Right kidney (tissue), 1 donor: Measurements from ENCODE around the gene DLST.
A peak's percentile ranks its signal among the peaks of the same experiment; 100 is the strongest.

ENCODE experiments used
- DNase-seq: peaks from one replicate; pipeline ENCODE4 v3.0.0-alpha.2; 2016

Gene DLST

DNA sequence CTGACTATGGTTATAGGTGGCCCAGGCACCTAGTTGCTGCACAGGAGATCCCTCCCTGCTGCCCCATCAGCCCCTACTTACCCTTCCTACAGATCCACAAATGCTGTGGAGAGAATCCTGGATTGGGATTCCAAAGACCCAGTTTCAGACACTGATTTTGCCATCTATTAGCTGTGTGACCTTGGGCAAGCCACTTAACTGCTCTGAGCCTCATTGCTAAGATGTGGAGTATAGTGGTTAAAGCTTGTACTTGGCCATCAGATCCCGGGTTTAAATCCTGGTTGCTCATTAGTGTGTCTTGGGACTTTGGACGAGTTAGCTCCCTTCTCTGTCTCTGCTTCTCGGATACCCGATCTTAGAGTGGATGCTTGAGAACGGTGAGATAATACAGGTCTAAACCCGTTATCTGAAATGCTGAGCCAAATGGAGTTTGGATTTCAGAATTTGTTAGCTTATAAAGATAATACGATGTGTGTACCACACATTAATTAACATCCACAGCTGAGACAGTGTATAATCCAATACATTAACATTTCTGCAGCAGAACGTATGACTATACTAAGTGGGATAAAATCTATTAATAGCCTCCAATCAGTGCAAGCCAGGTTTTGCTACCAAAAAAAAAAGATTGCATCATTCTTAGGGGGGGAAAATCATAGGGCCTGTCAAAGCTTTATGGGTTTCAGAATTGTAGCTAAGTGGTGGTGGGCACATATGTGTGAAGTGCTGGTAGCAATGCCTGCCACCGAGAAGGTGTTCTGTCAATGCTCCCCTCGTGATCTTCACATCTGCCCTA lies 21.8 kb upstream of the DLST start:
- DNase-seq = no peak

DNA sequence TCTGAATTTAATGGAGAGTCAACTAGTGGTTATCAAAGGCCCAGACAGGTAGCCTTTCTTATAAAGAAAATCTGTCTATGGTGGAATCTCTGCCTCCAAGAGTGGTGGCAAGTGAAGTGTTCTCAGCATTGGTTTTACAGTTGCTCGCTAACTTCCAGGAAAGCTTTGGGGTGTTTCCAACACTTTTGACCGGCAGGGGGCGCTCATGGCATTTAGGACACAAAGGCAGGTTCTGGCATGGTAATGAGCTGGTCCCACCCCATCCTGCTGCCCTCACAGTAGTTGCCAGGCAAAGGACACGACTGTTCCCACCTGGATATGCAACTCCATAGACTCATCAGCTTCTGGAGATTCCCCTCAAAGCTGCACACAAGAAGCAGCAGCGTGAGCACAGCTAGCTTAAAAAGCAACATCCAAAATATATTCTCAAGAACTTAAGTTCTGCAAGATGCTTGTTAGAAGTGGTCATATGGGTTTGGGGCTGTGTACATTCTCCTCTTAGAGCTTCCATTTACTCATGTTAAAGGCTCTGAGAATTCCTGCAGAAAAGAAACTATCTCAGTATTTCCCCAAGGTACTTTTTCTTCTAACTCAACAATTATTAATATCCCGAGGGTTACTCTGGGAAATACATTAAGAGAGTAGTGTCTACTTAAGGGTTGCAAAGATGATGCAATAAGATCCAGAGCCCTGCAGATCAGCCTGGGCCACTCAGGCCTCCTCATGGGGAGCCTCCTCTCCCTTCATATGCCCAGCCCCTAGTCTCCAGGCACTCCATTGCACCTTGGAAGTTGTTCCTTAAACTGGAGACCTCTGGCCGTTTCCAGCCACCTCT lies 20.6 kb upstream of the DLST start:
- peak; percentile 36 for DNase-seq

DNA sequence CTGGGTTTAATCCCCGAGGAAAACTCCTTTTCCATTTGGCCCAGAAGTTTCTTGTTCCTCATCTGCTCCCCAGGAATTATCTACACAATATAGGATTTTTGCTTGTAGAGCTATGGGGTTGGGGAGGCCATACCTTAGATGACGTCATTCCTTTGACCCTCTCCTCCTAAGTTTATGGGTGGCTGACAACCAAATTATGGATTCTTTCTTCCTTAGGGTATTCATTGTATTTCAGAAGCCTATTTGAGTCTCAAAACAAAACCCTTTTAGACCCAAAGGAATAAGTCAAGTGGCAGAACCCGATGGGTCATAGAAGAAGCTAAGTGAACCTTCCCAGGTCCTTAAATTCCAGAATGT lies 20.0 kb upstream of the DLST start:
- DNase-seq = no peak

DNA sequence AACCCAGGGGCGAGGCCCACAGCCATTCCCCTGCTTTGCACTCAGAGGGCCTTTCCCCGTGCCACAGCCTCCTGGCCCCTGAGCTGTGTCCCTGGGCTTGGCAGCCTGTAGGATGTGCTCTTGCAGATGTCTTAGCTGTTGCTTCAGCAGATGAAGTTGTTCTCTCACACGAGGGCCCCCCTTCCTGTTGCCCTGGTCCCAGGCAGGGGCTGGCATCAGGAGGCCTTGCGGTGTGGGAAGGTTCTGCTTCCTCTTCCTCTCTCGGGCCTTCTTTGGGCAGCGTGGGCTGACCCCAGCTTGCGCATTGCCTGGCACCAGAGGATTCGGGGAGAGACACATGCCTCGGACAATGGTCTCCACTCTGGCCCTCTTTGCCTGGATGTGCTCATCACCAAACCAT lies 18.4 kb upstream of the DLST start:
- DNase-seq = no peak

DNA sequence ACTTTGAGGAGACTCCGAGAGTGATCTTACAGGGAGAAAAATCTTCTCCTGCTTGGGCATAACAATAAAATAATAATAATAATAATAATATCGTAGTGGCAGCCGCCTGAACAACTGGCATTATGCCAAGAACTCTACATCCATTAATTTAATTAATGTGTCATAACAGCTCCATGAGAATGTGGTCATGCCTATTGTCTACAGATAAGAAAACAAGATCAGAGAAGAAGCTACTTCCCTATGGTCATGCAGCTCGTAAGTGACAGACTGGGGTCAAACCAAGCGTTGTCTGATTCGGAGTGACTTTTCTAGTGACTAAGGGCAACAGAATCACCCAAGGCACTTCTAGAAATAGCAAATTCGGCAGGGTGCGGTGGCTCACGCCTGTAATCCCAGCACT lies 17.5 kb upstream of the DLST start:
- DNase-seq = no peak

DNA sequence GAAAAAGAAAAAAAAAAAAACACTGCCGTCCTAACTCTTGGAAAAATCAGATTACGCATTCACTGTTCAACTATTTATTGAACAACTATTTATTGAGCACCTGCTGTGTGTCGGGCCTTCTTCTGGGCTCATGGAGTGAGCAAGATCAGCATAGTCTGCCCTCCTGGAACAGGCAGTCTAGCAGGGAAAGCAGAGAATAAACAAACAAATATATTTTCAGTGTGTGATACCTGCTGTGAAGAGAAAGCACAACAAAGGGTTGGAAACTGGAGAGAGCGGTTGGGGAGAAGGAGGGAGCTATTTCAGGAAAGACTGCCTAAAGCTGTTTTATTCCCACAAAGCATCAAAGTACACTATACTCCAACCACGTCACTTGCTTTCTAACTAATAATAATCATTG lies 16.6 kb upstream of the DLST start:
- DNase-seq = no peak

DNA sequence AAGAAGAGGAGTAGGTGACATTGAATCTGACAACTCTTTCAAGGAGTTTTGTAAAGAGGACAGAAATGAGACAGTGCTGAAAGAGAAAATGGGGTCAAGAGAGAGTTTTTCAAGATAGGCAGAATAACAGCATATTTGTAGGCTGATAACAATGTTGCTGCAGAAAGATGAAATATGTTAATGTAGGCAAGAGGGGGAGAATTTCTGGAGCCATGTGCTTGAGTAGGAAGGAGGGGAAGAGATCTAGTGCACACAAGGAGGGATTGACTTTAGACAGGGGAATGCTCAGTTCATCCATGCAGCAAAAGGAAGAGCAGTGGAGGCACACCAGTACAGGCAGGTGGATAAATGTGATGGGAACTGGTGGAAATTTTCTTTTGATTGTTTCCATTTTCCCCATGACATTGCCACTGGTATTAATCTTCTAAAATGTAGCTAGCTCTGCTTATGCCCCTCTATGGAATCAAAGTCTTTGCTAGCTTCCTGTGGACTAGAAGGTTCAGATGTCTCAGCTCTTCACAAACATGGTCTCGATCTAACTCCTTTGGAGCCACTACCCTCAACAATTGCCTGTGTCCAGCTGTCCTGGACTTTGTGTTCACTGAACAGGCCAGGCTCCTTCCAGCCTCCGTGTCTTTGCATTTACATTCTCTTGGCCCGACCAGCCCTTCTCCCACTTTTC lies 14.9 kb upstream of the DLST start:
- DNase-seq = no peak

DNA sequence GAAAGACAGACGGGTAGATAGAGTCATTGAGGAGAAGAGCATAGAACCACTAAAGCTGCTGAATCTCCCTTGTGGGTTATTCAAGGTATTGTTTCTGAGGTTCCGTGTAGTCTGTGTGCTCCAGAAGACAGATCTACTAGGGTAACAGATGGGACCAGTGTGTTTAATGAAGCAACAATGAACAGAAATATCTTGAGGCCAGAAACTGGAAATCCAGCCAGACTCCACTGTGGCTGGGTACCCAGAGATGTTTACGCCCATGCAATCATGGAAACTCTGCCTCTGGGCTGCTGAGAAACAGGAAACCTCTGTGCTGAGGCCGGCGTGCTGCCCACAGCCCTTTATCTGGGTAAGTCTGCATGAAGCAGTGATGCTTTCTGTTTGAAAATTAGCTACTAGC lies 14.0 kb upstream of the DLST start:
- DNase-seq = no peak

DNA sequence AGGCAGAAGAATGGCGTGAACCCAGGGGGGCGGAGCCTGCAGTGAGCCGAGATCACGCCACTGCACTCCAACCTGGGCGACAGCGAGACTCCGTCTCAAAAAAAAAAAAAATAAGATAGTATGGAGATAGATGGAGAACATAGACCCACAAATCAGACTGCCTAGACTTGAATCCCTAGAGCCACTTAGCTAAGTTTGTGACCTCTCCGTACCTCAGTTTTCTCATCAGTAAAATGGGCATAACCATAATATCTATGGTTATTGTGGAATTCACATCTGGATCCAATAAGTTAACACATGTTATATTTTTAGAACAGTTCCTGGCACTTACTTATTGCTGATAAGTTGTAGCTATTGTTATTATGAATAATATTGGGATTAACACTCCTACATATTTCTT lies 13.0 kb upstream of the DLST start:
- DNase-seq = no peak

DNA sequence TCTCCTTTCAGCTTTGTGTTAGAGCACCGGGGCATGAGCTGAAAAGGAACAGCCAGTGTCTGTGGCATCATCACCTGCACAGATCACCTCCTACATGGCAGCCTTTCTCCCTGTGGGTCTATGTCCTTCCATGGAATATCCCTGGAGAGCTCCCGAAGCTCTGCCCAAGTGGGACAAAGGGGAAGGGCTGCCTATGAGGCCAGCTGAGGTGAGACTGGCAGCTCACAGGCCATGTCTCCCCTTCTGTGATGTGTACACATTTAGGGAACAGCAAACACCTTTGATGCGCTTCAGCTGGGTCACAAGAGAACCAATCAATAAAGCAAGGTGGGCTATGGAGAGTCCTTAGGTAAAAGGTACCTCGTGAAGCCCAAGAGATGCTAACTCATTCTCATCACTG lies 9.9 kb upstream of the DLST start:
- DNase-seq = no peak

DNA sequence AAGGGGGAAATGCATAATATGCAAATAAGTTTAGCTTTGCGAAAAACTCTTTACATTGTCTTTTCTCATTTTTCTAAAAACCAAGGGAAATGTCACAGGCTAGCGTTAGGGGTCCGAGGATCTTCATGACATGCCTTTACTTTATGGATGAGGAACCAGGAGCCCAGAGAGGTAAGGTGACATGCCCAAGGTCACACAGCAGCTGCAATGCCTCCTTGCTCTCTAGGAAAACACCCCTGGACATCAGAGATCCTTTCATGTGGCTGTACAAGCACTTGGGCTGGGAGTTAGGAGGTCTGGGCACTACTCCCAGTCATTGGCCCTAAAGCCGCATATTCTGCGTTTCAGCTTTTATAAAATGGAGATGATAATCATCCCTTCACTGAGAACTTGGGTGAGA lies 6.5 kb upstream of the DLST start:
- DNase-seq = no peak

DNA sequence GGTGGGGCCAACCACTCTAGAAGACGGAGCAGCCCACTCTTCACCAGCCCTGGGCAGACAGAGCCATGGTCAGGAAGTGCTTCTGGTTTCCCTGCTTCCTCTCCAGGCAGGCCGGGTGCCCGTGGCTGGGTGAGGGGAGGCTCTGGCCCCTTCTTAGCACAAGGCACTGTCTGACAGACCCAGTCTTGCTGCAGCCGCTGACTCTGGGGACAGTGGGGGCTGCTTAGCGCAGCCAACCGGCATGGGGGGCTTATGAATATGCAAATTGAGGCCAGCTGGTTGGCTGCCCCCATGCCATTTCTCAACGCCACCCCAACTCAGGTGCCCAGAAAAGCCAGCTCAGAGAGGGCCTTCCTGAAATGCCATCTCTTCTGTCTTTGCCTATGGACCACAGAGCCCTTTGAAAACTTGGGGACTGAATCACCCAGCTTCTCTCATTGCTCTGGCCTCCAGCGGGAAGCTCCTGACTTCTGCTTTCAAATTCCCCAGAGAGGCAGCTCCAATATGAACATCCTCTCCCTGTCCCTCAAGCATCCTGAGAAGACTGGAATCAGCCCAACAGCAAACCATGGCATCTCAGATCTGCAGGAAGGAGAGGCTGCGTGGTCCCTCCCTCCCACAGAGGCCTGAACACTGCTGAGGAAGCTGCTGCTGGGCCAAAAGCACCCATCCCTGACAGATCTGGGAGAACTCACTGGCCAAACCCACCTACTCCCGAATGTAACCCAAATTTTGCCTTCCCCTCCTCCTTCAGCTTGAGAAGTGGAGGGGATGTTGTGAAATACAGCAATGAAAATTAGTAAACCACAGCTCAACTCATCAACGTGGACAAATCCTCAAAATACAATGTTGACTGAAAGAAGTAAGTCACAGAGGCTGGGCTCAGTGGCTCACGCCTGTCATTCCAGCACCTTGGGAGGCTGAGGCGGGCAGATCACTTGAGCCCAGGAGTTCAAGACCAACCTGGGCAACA lies 5.5 kb upstream of the DLST start, which contains the start of gene PROX2:
TSS of gene PROX2 (minus strand) at position 205 of the 973 bp plus-strand sequence. CDS start 12,311 bp downstream, outside the sequence.
- DNase-seq = no peak

DNA sequence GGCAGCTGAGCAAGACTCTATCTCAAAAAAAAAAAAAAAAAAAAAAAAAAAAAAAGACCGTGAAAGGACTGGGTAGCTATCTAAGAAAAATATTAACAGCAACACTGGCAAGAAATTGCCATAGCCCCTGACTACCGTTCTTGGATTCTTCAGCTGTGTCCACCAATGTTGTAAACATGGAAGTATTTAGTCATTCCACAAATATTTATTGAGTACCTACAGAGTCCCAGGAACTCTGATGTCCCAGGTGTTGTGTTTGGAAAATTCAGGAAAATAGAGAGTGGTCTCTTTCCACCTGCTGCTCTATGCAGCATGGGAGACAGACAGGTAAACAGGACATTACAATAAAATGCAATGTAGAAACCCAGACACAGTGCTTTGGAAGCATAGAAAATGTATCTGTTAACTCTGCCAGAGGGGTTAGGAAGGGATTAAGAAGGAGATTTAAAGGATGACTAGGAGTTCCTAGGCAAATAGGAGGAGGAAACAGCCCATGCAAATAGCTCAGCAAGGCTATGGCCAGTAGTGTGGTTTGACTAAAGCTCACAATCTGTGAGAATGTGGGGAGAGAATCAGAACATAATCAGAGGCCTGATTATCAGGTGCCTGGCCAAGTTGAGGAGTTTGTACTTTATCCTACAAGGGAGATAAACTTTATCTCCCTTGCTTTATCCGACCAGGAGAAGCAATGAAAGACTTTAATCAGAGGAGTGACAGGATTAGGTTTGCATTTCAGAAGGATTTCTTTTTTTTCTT lies 2.1 kb upstream of the DLST start:
- no peak for DNase-seq

DNA sequence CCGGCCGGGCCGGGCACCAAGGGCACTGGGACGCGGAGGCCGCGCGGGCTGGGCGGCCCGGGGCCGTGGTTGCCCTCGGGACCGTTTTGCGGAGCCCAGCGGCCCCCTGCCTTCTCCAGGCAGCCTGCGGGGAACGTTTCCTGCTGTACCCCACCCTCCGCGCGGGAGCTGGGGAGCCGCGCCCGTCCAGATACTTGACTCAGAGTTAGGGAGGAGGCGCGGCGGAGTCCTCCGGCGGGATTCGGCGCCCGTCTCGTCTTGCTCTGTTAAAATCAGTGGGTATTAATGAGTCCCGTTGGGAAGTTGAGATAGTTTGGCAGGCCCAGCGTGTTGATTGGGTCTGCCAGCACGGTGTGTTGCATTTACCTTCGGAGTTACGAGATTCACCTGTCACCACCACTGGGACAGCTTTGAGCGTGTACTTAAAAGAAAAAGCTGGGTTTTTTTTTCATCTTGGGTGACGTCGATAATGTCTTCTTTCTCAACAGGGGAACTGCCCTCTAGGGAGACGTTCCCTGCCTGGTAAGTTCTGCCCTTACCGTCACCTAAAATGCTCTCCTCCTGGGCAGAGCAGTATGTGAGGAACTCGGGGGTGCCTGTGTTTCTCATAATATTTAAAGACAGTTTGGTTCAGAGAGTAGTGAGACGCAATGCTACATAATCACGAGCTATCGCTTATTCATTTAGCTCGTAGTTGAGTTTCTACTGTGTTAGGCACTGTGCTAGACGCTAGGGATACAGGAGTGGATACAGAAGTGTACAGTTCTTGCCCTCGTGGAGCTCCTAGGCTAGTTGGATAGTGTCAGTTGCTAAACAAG lies 596 bp downstream of the DLST start:
- DNase-seq = peak; percentile 94

DNA sequence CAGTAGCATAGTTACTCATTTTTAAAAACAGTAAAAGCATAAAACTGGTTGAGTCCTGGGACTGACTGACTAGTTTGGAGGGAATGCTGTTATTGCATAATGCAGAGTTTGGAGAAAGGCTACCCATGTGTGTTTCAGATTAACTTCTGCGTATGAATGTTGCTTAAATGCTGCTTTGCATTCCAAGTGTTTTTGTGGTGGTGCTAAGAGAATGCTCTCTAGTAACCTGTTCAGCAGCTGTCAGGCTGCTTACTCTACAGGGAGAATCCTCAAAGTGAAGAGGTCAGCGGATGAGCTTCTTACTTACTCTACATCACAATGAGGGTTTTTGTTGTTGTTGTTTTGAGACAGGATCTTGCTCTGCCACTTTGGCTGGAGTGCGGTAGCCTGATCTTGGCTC lies 4.3 kb downstream of the DLST start:
- no peak for DNase-seq

DNA sequence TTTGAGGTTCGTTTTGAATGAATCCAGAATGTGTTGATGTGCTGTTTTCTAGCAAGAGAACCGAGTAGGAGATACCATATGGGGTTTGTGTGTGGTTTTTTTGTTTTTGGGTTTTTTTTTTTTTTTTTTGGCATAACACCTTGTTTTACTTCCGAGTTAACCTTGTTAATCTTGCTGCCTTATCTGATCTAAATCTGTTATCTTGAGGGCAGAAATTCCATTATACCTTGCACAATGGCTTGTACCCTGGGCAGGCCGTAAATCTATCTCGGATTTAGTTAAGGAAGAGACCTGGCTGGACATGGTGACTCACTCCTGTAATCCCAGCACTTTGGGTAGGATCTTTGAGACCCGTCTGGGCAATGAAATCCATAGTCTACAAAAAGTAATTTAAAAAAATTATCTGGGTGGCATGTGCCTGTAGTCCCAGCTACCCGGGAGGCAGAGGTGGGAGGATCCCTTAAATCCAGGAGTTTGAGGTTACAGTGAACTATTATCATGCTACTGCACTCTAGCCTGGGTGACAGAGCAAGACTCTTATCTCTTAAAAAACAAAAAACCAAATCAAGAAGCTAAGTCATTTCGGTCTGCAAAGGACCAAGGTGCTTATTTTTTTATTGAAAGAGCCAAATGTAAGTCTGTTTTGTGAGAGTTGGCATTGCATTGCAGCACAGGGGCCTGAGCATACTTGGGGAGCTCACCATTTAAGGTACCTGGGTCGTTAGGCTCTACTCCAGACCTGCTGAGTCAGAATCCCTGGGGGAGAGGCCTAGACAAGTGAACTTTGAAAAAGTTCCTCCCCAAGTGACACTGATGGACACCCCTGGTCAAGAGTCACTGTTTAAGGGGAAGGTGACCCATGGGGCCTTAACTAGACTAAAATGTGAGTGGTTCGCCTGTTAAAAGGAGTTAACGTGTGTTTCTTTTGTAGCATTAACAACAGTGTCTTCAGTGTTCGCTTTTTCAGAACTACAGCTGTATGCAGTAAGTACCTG lies 6.7 kb downstream of the DLST start:
- DNase-seq = no peak

DNA sequence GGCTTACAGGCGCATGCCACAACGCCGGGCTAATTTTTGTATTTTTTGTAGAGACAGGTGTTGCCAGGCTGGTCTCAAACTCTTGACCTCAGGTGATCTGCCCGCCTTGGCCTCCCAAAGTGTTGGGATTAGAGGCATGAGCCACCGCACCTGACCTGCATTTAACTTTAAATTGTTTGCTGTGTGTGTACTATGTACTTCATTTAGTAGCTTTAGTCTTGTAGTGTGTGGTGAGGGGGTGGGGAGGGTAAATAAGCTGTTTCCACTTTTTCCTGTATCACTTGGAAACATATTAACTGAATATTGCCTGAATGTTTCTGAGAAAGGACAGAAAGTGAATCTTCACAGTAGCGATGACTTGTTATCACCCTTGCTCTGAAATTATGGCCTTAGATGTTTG lies 8.5 kb downstream of the DLST start:
- no peak for DNase-seq

DNA sequence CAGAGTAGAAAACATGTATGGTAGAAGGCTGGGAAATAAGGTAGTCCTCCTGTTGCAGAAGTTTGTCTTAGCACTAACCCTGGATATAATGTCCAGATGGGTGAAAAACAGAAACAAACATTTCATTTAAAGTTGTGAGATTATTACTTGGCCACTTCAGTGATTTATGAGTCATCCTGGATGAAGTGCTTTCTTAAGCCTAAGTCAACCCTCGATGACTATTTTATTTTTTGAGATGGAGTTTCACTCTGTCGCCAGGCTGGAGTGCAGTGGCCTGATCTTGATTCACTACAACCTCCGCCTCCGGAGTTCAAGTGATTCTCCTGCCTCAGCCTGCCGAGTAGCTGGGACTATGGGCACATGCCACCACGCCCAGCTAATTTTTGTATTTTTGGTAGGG lies 10.2 kb downstream of the DLST start:
- no peak for DNase-seq

DNA sequence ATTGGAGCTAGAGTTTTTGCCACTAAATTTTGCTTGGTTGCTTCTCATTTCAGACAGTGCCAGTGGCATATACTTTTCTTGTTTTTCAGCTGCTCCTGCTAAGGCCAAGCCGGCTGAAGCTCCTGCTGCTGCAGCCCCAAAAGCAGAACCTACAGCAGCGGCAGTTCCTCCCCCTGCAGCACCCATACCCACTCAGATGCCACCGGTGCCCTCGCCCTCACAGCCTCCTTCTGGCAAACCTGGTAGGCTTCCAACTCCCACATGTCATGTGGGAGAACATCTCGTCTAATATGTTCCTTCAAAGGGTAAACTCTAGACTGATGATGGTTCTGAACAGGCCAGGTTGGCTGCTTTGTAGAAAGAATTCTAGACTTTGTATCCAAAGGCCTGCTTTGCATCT lies 11.0 kb downstream of the DLST start:
- no peak for DNase-seq
